ENCODE results near the gene ZCCHC24.

The ZCCHC24 gene

GRCh38 chr10:79430936-79431335 is 14.5 kb downstream of the ZCCHC24 start:
- DNase-seq = no peak

- DNase-seq = no peak
Observed at GRCh38 chr10:79430325-79430905, 15.0 kb downstream of the ZCCHC24 start.

DNA sequence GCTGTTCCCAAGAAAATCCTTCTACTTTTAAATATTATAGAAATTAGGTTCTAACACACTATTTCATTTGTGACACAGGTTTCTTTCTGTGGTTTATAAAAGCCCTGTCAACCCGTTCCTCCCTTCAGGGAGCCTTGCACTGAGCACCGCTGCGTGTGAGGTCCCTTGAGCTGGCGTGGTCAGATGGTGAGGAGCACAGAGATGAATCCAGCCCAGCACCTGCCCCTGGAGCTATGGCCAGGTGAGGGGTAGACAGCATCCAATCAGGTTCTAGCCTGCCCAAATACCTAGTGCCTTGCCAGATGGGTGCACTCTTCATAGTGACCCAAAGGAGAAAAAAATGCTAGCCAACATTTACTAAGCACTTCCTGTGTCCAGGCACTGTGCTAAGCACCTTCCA is 15.7 kb downstream of the ZCCHC24 start:
- DNase-seq = no peak

DNA sequence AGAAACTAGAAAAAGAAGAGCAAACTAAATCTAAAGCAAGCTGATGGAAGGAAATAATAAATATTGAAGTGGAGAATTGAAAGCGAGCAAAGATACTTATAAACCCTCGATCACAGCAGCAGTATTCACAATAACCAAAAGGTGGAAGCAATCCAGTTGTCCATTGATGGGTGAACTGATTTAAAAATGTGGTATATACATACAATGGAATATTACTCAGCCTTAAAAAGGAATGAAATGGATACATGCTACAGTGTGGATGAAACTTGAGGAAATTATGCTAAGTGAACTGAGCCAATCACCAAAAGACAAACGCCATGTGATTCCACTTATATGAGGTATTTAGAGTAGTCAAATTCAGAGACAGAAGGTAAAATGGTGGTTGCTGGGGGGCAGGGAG is 17.5 kb downstream of the ZCCHC24 start:
- no peak for DNase-seq

- no peak for DNase-seq
Observed at GRCh38 chr10:79425074-79425532, 20.3 kb downstream of the ZCCHC24 start.

- DNase-seq = no peak
Observed at GRCh38 chr10:79424221-79425073, 21.0 kb downstream of the ZCCHC24 start.

DNA sequence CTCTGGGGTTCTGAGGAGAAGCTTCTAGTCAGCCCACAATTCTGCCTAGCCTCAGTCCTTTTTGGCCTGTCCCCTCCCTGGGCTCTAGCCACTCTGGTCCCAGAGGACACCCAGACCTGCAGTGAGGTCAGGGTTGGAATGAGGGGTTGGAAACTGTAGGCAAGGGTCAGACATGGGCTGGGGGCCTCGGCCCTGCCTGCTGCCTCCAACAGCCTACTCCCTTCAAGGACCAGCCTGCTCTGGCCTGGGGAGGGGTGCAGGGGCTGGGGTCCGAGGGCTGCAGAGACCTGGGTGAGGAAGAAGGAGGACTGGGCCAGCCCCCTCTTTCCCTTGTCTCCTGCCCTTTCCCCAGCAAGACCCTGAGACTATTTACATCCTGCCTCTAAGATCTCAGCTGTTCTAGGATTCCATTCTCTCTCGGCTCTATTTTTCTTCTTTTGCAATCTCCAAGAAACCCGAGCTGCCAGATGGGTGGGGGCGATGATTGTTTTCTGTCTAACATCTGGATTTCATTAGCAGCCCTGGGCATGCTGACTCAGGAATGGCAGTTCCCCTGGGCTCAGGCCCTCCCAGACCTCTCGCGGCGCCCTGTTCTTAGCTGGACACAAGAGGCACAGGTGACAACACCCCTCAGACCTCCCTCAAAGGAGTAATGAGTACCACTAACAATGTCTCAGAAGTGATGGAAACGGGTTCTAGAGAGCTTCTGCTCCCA is 23.1 kb downstream of the ZCCHC24 start:
- no peak for DNase-seq

GRCh38 chr10:79420974-79421688 is 24.3 kb downstream of the ZCCHC24 start:
- DNase-seq = no peak

- no peak for DNase-seq
Observed at GRCh38 chr10:79418886-79419595, 26.4 kb downstream of the ZCCHC24 start.

- no peak for DNase-seq
Observed at GRCh38 chr10:79418274-79418673, 27.1 kb downstream of the ZCCHC24 start.

DNA sequence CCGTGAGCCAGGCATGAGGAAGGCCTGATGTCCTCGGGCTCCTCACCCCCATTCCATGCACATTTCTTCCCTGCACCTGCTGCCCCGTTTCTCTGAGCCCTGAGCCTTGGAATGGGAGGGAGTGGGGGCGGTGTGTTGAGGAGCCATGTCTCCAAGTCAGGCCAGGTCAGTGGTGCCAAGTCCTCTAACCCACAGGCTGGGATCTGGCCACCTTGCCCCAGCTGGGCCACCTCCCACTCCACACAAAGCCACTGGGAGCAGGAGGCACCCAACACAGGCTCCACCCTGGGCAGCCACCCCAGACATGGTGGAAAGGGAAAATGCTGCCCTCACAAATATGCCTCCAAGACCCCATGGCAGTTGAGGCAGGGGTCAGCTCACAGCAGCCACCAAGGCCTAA is 27.7 kb downstream of the ZCCHC24 start:
- no peak for DNase-seq

- DNase-seq = no peak
Observed at GRCh38 chr10:79417266-79417665, 28.2 kb downstream of the ZCCHC24 start.

DNA sequence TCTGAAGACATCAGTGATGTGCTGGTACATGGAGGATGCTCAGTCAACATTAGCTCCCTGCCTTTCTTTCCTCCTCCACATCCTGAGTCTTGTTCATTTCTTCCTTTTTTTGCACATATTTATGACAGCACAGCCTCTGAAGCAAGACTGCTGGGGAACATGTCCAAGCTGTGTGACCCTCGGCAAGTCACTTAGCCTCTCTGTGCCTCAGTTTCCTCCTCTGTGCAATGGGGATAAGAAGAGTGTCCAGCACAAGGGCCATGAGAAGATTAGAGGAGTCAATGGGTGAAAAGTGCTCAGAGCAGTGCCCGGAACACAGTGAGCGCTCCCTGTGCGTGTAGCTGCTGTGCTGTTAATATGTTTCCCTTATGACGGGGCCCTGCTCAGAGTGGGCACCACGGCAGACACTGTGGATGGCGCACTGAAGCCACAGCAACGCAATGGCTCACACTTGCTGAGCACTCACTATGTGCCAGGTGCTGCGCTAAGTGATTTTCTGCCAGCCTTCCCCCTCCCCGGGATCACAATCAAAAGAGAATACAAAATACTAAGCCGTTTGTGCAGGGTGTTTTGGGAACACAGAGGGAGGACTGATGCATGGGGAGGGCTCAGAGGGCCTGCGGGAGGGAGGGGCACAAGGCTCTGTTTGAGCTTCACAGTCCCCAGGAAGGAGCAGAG is 28.7 kb downstream of the ZCCHC24 start:
- no peak for DNase-seq

DNA sequence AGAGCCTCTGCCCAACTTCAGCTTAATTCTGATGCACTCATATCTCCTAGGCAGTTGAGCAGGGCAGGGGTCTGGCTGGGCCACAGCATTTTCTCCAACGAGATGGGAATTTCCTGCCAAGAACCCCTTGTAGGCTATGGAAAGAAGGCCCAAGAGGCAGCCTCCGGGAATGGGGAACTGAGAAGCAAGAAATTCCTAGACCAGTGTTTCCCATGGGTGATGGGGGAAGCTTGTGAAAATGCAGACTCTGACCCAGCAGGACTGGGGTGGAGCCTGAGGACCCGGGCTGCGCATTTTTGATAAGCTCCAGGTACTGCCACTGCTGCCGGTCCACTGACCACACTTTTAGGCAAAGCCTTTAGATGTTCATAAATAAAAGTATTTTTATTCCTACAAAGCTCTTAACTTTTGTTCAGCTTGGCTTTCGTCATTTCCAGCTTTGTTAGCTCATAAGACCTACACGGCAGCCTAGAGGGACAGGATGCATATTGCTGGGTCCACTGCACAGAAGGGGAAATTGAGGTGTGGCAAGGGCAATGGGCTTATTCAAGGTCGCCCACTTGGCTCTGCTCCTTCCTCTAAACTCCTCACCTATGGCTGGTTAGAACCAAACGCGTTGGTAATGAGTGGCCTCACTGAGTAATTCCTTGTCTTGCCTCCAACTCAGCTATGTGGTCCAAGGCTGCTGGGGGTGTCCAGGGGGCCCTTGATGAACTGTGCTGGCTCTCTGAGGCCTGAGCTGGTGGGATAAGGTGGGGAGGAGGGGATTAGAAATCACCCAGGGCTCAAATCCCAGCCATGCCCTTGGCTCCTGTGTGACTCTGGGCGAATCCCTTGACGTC is 29.5 kb downstream of the ZCCHC24 start:
- no peak for DNase-seq

DNA sequence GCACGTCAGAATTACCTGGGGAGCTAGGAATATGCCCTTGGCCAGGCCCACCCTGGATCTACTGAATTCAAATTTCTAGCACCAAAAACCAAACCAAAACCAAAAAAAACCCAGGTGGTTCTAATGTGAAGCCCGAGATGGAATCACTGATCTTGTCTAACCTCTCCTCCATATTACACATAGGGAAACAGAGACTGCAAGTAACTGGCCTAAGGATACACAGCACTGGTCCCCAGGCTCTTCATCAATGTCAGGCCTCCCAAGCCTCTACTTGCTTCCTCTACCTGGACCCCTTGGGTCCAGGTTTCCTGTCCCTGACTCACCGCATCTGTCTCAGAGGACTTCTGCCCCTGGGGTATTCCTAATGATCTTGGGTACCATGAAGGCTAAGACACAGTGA is 30.7 kb downstream of the ZCCHC24 start:
- no peak for DNase-seq

GRCh38 chr10:79413196-79413595 is 32.2 kb downstream of the ZCCHC24 start:
- no peak for DNase-seq

- DNase-seq = no peak
Observed at GRCh38 chr10:79412516-79412915, 32.9 kb downstream of the ZCCHC24 start.

DNA sequence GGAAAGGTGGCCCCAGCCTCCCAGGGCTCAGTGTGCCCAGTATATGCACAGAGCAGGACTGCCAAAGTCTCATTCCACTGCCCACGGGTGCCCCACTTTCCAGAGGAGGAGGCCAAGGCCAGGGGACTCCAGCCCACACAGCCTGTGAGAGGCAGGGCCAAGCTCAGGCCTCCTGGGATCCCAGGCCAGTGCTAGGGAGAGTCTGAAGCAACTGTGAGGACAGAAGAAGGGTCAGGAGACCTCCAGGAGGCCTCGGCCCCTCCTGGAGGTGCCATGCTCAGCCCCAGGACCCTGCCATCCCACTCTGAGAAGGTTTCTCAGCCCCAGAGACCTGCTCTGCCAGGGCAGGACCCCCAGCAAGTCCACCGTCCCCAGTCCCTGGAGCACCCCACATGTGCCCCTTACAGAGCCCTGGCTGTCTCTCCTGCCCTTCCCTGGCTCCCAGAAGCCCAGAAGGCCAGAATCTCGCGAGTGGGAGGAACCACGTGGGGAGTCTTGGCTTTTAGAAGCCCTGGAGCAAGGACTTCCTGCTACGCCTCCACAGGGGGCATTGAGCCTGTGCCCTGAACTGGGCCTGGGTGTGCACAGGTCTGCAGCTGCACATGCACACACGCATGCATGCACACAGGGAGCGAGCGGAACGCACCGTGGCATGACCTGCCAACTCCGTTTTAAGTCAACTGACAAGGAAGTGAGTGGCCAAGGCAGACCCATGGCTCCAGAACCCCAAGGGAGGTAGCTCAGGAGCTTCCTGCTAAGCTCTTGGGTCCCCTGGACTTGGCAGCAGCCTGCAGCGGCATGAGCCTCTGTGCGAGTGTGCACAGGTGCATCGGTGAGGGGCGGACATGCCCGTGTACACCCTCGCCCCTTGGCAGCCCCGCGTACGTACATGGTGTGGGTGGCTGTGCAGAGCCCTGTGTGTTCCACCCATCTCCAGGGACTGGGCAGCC is 33.6 kb downstream of the ZCCHC24 start:
- DNase-seq = no peak

DNA sequence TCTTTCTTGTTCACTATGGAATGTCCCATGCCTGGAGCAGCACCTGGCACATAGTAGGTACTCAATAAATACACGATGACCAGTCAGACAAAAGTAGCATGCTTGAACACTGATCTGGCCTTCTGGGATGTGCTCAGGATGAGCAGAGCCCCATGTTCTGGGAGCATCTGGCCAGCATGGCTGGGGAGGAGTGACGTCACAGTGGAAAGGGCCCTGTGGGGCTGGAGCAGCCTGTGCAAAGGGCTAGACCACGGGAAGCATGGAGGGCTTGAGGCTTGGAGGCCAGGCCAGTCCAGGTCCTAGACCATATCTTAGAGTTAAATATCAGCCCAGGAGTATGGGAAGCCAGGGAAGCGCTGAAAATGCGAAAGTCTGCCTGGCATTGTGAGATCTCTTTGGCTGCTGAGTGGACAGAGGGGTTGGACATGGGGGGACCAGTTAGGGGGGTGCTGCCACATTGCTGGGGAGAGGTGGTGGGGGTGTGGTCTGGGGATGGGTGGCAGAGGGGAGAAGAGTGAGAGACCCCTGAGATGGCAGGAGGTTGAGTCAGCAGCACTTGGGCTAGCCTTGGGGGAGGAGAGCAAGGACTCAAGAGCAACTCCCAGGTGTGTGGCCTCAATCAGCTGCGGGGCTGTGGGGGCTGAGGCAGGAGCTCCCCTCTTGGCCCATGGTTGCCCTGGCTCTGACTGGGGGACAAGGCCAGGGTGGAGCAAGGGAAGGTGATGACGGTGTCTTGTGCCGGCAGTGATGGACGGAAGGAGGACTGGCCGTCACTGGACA is 34.9 kb downstream of the ZCCHC24 start:
- no peak for DNase-seq
